B cell (primary cell): ENCODE data around the gene COG4. TPM values are rescaled to one million over a fixed set of nuclear protein-coding genes. Genes with fewer than 3 reads are reported as not detected.

Experiments used
- ATAC-seq: fragments of 200-7000 bp; cut with Tn5 transposase; one replicate; pipeline ENCODE4 v1.10.0; 2021; ENCODE audit warnings: low read depth, mild to moderate bottlenecking, moderate number of reproducible peaks, moderate library complexity
- CTCF ChIA-PET: fragments of 350-600 bp; sonication (Branson Sonifier 250); formaldehyde crosslinking; loops from one replicate; lab custom pipeline; 2021; ENCODE audit warnings: antibody characterized with exemption, inconsistent platforms; lab: Charles Lee
- POLR2A ChIA-PET: fragments of 350-600 bp; sonication (Branson Sonifier 250); formaldehyde crosslinking; loops from one replicate; lab custom pipeline; 2021; ENCODE audit warnings: antibody characterized with exemption; lab: Charles Lee
- DNase-seq: peaks from one replicate; pipeline ENCODE4 v3.0.0; 2013
- H2AFZ ChIP-seq: 2 replicates; pipeline ENCODE4 v1.6.1; 2012; ENCODE audit warnings: mild to moderate bottlenecking, low read depth, low read length; ENCODE audit not compliant: insufficient read depth, poor library complexity, severe bottlenecking
- H3K27ac ChIP-seq, 2 donors: 1 replicate in 1 of 2; 2 replicates in 1 of 2; pipeline ENCODE4 v1.5.1; 2012 to 2013; ENCODE audit warnings: low read length in 2 of 2, mild to moderate bottlenecking in 2 of 2, moderate library complexity in 1 of 2
- H3K27me3 ChIP-seq, 4 experiments: fragments of 200-600 bp in 1 of 4; sonication (generic) in 1 of 4; replicated peaks in 1 of 4; 1 replicate in 2 of 4; 2 replicates in 2 of 4; pipeline versions ENCODE4 v1.6.1 to v1.7.0; 2013 to 2016; ENCODE audit warnings: low read length in 3 of 4, mild to moderate bottlenecking in 2 of 4, mixed read lengths in 1 of 4, moderate library complexity in 1 of 4; ENCODE audit not compliant: insufficient read depth in 4 of 4, control insufficient read depth in 3 of 4; ENCODE audit errors: control extremely low read depth in 1 of 4
- H3K36me3 ChIP-seq, 2 experiments: replicated peaks in 1 of 2; 1 replicate in 1 of 2; 2 replicates in 1 of 2; pipeline versions ENCODE4 v1.6.1 to v1.7.1; 2013; ENCODE audit warnings: low read length in 1 of 2; ENCODE audit not compliant: insufficient read depth in 2 of 2, control insufficient read depth in 1 of 2; ENCODE audit errors: control extremely low read depth in 1 of 2, extremely low read depth in 1 of 2
- H3K4me1 ChIP-seq, 2 donors: fragments of 200-600 bp in 1 of 2; sonication (generic) in 1 of 2; 1 replicate in 1 of 2; 2 replicates in 1 of 2; pipeline versions ENCODE4 v1.5.1 to v1.6.1; 2013 to 2017; ENCODE audit warnings: low read length in 2 of 2; ENCODE audit not compliant: control insufficient read depth in 2 of 2, insufficient read depth in 2 of 2
- H3K4me2 ChIP-seq: replicated peaks from 2 replicates; pipeline ENCODE3; 2012; ENCODE audit warnings: mild to moderate bottlenecking, low read depth, low read length; ENCODE audit not compliant: poor library complexity, severe bottlenecking
- H3K4me3 ChIP-seq, 5 experiments: fragments of 200-600 bp in 1 of 5; sonication (generic) in 1 of 5; 1 replicate in 3 of 5; 2 replicates in 2 of 5; pipeline versions ENCODE4 v1.5.1 to v1.7.0; 2011 to 2016; ENCODE audit warnings: low read length in 4 of 5, mild to moderate bottlenecking in 4 of 5, low read depth in 2 of 5, control low read depth in 1 of 5, moderate library complexity in 1 of 5; ENCODE audit not compliant: insufficient read depth in 1 of 5; ENCODE audit errors: control extremely low read depth in 1 of 5, extremely low read depth in 1 of 5
- H3K79me2 ChIP-seq: fragments of 200-600 bp; sonication (generic); one replicate; pipeline ENCODE4 v1.6.0; 2016; ENCODE audit warnings: low read length; ENCODE audit not compliant: control insufficient read depth, insufficient read depth
- H3K9ac ChIP-seq: fragments of 200-600 bp; sonication (generic); 2 replicates; pipeline ENCODE4 v1.6.1; 2017; ENCODE audit warnings: mild to moderate bottlenecking, low read length, moderate library complexity
- H3K9me3 ChIP-seq, 3 donors: one replicate each; pipeline versions ENCODE4 v1.6.1 to v1.7.1; 2013; ENCODE audit warnings: low read length in 2 of 3; ENCODE audit not compliant: control insufficient read depth in 2 of 3, insufficient read depth in 1 of 3; ENCODE audit errors: control extremely low read depth in 1 of 3
- H4K20me1 ChIP-seq: 2 replicates; pipeline ENCODE4 v1.6.0; 2012; ENCODE audit warnings: mild to moderate bottlenecking, low read length; ENCODE audit not compliant: insufficient read depth, control insufficient read depth, poor library complexity, severe bottlenecking
- H3K27ac Mint-ChIP-seq: one replicate; pipeline ENCODE4 v1.8.0; 2021; ENCODE audit warnings: mixed read lengths
- H3K27me3 Mint-ChIP-seq: one replicate; pipeline ENCODE4 v1.8.0; 2021; ENCODE audit warnings: mixed read lengths
- H3K4me1 Mint-ChIP-seq: one replicate; pipeline ENCODE4 v1.8.0; 2021; ENCODE audit warnings: mixed read lengths
- H3K4me3 Mint-ChIP-seq: one replicate; pipeline ENCODE4 v1.8.0; 2021; ENCODE audit warnings: mixed read lengths
- H3K9me3 Mint-ChIP-seq: one replicate; pipeline ENCODE4 v1.8.0; 2022; ENCODE audit warnings: mixed read lengths; ENCODE audit not compliant: insufficient read depth
- CTCF ChIP-seq: fragments of 200-600 bp; IDR thresholded peaks from one replicate; pipeline ENCODE4 v1.8.0; 2022; ENCODE audit warnings: antibody characterized with exemption, mild to moderate bottlenecking
- EZH2 ChIP-seq: IDR thresholded peaks from 2 replicates; pipeline ENCODE4 v1.6.1; 2012; ENCODE audit warnings: borderline replicate concordance, low read depth, mild to moderate bottlenecking, moderate library complexity, low read length; ENCODE audit not compliant: insufficient read depth, poor library complexity, severe bottlenecking
- WGBS: methylation state at CpG from one replicate; pipeline ENCODE4 v1.1.5; 2013; ENCODE audit warnings: missing lambda C conversion rate; ENCODE audit not compliant: insufficient coverage; 5-methylcytosine and 5-hydroxymethylcytosine counted together
- intact Hi-C: fragments of 100-400 bp; cut with micrococcal nuclease; formaldehyde crosslinking; loops from one replicate; pipeline ENCODE4 v1.10.0; 2022
- polyA plus RNA-seq: library from polyadenylated mRNA; depleted of rRNA; stranded (reverse); fragments of >200 nt; gene quantifications from 2 replicates; pipeline ENCODE4 v1.2.3, GENCODE V29; 2012
- total RNA-seq, 2 donors: library from RNA; stranded (reverse); fragments of 120-200 nt in 1 of 2; gene quantifications; 1 replicate in 1 of 2; 2 replicates in 1 of 2; pipeline versions ENCODE4 v1.2.3 to v1.2.4, GENCODE V29; 2013 to 2022

Gene COG4
- total and polyA plus RNA-seq, 2 donors (not counting 1 experiment from before 2014, with no cell fraction given), result 49.4 to 60.6 TPM

GRCh38 chr16:70494777-70495176 is 28.6 kb downstream of the COG4 start:
- TF ChIP-seq CTCF (no peak), EZH2 (no peak)
- Histone ChIP-seq H3K27me3 (no peaks in the 10 kb centered on the region), H2AFZ (no peak overlapping the region), H3K4me2 (no peak overlapping the region), H3K79me2 (no peaks in the 10 kb centered on the region), H3K4me1 (no peaks in the 10 kb centered on the region), H3K27ac (no peak overlapping the region), H3K4me3 (no peak overlapping the region), H3K9me3 (no peaks in the 10 kb centered on the region), H4K20me1 (no peaks in the 10 kb centered on the region), H3K36me3 (peaks cover 18 to 63% of the 10 kb centered on the region in 2 experiments), H3K9ac (no peak overlapping the region)
- Mint-ChIP-seq H3K4me1 (no peaks in the 10 kb centered on the region), H3K27me3 (no peaks in the 10 kb centered on the region), H3K9me3 (no peaks in the 10 kb centered on the region), H3K27ac (no peak overlapping the region), H3K4me3 (no peak overlapping the region)
- intact Hi-C loops, result no loop called here
- no CpG with 5 or more reads among the region's 2 CpGs for WGBS
- POLR2A ChIA-PET, result interaction anchor here (0.7 kb wide), 1 partner anchor 171 kb away, joined by 6 read pairs; no protein-coding TSS in a partner anchor
- DNase-seq, result no peak
- no peak for ATAC-seq
- CTCF ChIA-PET, result no interaction called here

- Histone ChIP-seq H3K4me1 (no peaks in the 10 kb centered on the region), H3K4me2 (no peak overlapping the region), H2AFZ (no peak overlapping the region), H3K79me2 (no peaks in the 10 kb centered on the region), H3K36me3 (peaks cover 19 to 62% of the 10 kb centered on the region in 2 experiments), H3K4me3 (no peak overlapping the region), H3K27me3 (no peaks in the 10 kb centered on the region), H4K20me1 (no peaks in the 10 kb centered on the region), H3K9me3 (no peaks in the 10 kb centered on the region), H3K27ac (no peak overlapping the region), H3K9ac (no peak overlapping the region)
- DNase-seq (no peak), ATAC-seq (no peak)
- ChIA-PET POLR2A (no interaction called here), CTCF (no interaction called here)
- Mint-ChIP-seq H3K4me3 (no peak overlapping the region), H3K27ac (no peak overlapping the region), H3K27me3 (no peaks in the 10 kb centered on the region), H3K9me3 (no peaks in the 10 kb centered on the region), H3K4me1 (no peaks in the 10 kb centered on the region)
- WGBS, result 91% methylated on average over 4 of the region's 5 CpGs
- TF ChIP-seq EZH2 (no peak), CTCF (no peak)
- intact Hi-C loops, result no loop called here
These were observed 29.1 kb downstream of the COG4 start for GRCh38 chr16:70494202-70494770.
